ENCODE measurements around the gene UST.

DNA sequence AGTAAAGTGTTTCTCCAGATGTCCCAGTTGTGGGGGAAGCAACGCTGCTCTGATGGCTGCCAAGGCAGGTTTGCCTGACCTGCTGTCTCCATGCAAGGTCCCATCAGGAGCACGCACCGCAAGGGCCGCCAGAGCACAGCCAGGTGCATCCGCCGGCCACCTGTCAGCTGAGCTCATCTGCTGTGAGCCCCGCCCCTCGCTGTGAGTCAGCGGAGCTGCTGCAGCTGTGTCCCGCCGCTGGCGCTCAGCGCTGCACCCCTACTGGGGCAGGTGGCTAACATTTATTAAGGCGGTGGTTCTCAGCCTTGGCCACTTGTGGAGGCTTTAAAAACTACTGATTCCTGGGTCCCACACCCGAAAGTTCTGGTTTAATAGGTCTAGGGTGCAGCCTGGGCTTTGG lies 225.7 kb downstream of the UST start:
- TF ChIP-seq POLR2A (IDR thresholded peaks at IDR 0.05; ENCODE audit: low read length) (no peak), GATA1 (IDR thresholded peaks at IDR 0.05; ENCODE audit: low read depth, low read length) (no peak)

All from erythroblast (primary cell).